ENCODE data around the gene STK38.
"Not testable (repeated sequence)": the region's sequence is repeated elsewhere in the genome, so short reads cannot be mapped to it uniquely, and the experiment has no call there.

STK38 gene

DNA sequence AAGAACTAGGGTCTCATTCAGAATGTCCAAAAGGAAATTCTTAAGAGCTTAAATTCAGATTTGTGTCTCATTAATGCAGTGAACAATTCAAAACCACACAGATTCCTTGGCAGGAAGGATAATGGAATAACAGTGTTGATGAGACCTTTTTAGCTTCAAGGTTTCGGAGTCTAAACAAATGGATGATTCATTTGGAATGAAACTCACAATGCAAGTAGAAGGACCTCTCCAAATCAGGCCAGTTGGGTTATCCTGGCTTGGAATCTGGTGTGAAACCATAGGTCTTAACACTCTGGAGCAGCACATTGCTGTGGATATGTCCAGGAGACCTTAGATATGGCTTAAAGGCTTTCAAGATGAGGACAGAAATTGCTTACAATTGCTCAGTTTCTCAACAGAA, 59.6 kb downstream of the STK38 start:
- DNase-seq (ENCODE audit: low read depth in 2 of 2), result no peak

DNA sequence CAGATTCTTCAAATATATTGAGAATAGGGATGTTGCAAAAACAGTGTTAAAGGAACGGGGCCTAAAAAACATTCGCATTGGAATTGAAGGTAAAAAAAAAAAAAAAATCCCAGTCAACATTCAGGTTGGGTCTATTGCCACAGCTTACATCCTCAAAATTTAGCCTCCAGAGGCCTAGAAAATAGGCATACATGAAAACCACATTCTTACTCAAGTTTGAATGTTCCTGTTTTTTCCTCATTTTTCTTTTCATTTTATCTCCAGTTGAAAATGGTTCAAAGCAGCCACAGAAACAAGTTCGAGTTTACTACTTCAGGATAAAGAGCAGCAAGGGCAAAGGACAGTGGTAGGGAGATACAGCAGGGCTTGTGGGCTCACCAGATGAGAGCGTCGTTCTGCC, 62.5 kb downstream of the STK38 start:
- no peak for DNase-seq (ENCODE audit: low read depth in 2 of 2)

GRCh38 chr6:36483326-36483725, 64.0 kb downstream of the STK38 start:
- not testable (repeated sequence) for DNase-seq (ENCODE audit: low read depth in 2 of 2)

- DNase-seq (ENCODE audit: low read depth in 2 of 2), result no peak
These were observed 68.0 kb downstream of the STK38 start for GRCh38 chr6:36479256-36479655.

DNA sequence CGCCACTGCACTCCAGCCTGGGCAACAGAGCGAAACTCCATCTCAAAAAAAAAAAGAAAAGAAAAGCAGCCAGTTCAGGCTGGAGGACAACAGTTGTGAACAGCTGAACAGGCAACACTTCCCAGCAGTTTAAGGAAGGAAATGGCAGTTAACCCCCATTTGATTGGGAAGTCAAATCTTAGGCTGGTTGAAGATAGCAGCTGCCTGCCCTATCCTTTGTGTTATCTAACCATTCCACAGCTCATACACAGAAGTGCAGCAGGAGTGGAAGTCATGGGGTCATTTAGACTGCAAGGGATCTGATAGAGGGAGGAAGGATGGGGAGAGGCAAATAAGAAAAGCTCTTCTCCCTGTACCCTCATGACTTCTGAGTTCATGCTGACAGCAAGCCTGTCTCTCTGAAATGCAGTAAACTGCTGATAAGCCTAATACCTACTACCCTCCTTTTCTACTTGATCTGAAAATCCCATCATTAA, 69.2 kb downstream of the STK38 start:
- no peak for DNase-seq (ENCODE audit: low read depth in 2 of 2)

- no peak for DNase-seq (ENCODE audit: low read depth in 2 of 2)
These were observed 77.3 kb downstream of the STK38 start for GRCh38 chr6:36469946-36470345.

DNA sequence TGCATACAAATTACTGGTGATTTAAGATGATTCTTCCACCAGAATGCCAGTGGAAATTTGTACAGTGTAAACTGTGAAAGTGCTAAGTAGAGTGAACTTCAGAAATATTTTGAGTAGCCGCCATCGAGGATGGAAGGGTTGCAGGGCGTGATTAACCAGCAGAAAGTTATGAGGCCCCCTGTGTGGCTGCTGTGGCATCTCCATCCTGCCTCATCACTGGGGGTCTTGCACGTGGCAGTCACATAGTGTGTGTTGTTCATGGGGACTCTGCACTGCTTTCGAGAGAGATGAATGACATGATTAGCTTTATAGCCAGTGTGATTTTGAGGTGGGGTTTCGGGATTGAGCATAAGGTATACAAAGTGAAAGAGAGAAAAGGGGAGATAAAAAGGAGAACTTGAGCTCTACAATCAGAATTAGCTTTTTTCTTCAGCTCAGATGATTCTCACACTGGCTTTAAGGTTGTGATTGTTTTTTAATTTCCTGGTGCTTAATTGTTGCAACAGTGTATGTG, 78.1 kb downstream of the STK38 start:
- no peak for DNase-seq (ENCODE audit: low read depth in 2 of 2)

DNA sequence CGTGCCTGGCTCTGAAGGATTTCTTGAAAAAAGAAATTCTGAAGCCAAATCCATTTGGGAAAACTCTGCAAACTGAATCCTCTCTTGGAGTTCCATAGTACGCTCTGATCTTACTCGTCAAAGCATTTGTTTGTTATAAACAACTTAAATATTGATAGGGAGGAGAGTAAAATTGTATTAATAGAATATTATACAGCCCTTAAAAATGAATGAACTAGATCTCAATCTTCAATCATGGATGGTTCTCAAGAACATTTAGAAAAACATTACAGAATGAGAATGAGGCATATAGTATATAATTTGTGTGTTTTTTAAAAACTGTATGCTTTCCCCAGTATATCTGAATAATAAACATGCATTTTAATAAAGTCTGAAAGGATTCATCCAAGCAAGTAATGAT, 79.7 kb downstream of the STK38 start:
- DNase-seq (ENCODE audit: low read depth in 2 of 2), result no peak

DNA sequence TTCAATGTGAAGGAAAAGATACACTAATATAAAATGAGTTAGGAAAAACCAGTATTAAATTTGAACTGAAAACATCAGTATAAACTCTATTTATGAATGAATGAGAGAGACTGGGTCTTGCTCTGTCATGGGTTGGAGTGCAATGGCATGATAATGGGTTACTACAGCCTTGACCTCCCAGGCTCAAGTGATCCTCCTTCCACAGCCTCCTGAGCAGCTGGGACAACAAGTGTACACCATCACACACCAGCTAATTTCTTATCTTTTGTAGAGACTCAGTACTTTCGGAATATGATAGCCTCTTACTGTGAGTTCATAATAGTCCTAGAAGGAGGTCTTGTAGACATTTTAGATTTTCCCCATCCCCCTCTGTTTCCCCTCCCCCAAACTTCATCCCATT, 83.0 kb downstream of the STK38 start:
- no peak for DNase-seq (ENCODE audit: low read depth in 2 of 2)

GRCh38 chr6:36463676-36464075, 83.6 kb downstream of the STK38 start:
- no peak for DNase-seq (ENCODE audit: low read depth in 2 of 2)

DNA sequence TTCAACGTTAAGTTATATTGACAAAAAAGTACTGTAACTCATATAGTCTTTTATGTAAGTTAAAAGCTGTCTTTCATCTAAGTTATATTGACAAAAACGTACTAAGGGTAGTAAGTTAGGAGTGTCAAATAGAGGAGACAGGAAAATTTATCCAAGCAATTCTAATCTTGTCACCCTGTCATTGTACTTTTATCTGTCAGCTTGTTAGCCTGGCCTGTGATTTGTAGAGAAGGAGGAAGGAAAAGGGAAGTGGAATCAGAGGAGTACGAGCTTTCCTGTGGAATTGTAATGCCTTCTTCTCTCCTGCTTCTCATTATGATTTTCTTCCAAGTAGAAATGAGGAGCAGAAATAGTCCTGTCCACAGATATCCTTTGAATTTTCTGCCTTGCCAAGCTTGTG, 85.6 kb downstream of the STK38 start:
- DNase-seq (ENCODE audit: low read depth in 2 of 2), result no peak

GRCh38 chr6:36460916-36461315, 86.4 kb downstream of the STK38 start:
- DNase-seq (ENCODE audit: low read depth in 2 of 2), result no peak

DNA sequence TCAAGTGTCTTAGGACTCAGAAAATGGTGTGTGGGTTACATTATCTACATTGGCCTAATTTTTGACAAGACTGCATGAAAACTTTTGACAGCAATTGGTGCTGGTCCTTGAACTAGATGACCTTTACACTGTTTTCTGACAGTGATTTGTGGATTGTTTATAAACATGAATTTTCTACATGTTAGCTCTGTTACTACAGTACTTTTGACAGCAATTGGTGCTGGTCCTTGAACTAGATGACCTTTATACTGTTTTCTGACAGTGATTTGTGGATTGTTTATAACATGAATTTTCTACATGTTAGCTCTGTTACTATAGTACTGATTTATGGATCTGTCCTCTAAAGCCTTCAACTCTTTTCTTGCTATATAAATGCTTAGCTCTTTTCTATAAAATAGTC, 87.8 kb downstream of the STK38 start:
- no peak for DNase-seq (ENCODE audit: low read depth in 2 of 2)

GRCh38 chr6:36455486-36456027, 91.7 kb downstream of the STK38 start:
- DNase-seq (ENCODE audit: low read depth in 2 of 2), result no peak

DNA sequence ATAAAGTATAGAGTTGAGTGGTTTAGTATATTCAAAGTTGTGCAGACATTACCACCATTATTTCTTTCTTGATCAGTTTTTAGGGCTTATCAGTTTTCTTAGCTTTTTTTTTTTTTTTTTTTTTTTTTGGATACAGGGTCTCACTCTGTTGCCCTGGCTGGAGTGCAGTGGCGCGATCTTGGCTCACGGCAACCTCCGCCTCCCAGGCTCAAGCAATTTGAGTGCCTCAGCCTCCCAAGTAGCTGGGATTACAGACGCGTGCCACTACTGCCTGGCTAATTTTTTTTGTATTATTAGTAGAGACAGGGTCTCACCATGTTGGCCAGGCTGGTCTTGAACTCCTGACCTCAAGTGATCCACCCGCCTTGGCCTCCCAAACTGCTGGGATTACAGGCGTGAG, 94.4 kb downstream of the STK38 start:
- not testable (repeated sequence) for DNase-seq (ENCODE audit: low read depth in 2 of 2)

DNA sequence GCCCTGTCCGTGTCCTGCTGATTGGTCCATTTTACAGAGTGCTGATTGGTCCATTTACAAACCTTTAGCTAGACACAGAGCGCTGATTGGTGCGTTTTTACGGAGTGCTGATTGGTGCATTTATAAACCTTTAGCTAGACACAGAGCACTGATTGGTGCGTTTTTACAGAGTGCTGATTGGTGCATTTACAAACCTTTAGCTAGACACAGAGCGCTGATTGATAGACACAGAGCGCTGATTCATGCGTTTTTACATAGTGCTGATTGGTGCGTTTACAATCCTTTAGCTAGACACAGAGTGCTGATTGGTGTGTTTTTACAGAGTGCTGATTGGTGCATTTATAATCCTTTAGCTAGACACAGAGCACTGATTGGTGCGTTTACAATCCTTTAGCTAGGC, 98.1 kb downstream of the STK38 start:
- DNase-seq (ENCODE audit: low read depth in 2 of 2), result not testable (repeated sequence)

- no peak for DNase-seq (ENCODE audit: low read depth in 2 of 2)
These were observed 101.7 kb downstream of the STK38 start for GRCh38 chr6:36445621-36446020.

- no peak for DNase-seq (ENCODE audit: low read depth in 2 of 2)
These were observed 102.8 kb downstream of the STK38 start for GRCh38 chr6:36444470-36444869.
